Breast epithelium (tissue), 4 donors: ENCODE measurements around the gene FYB2. TPM values are rescaled to one million over a fixed set of nuclear protein-coding genes. Genes with fewer than 3 reads are reported as not detected.

Experiments used
- DNase-seq, 2 donors: peaks; one replicate each; pipeline ENCODE4 v3.0.0-alpha.2; 2019; ENCODE audit warnings: low spot score in 2 of 2
- H3K27ac ChIP-seq, 2 donors: fragments of 200-600 bp; sonication (generic) in 1 of 2; one replicate each; pipeline ENCODE4 v1.5.1; 2016 to 2019; ENCODE audit warnings: mild to moderate bottlenecking in 1 of 2
- H3K27me3 ChIP-seq, 2 donors: fragments of 200-600 bp; sonication (generic) in 1 of 2; one replicate each; pipeline versions ENCODE4 v1.5.1 to v1.6.0; 2017 to 2019; ENCODE audit warnings: control low read depth in 1 of 2, mild to moderate bottlenecking in 1 of 2
- H3K36me3 ChIP-seq: fragments of 200-600 bp; one replicate; pipeline ENCODE4 v1.5.1; 2019
- H3K4me1 ChIP-seq, 2 donors: fragments of 200-600 bp; sonication (generic); one replicate each; pipeline ENCODE4 v1.5.1; 2016 to 2019; ENCODE audit warnings: control low read depth in 1 of 2
- H3K4me3 ChIP-seq, 3 donors: fragments of 200-600 bp; sonication (generic); 1 replicate in 2 of 3; 2 replicates in 1 of 3; pipeline ENCODE4 v1.5.1; 2016 to 2019; ENCODE audit warnings: mild to moderate bottlenecking in 3 of 3, moderate library complexity in 2 of 3
- H3K9me3 ChIP-seq, 2 donors: fragments of 200-600 bp; sonication (generic) in 1 of 2; one replicate each; pipeline ENCODE4 v1.5.1; 2016 to 2019; ENCODE audit warnings: control low read depth in 1 of 2
- POLR2A ChIP-seq: fragments of 450-650 bp; IDR thresholded peaks from one replicate; pipeline ENCODE4 v1.6.1; 2016; ENCODE audit warnings: antibody characterized with exemption, mild to moderate bottlenecking, moderate library complexity
- POLR2AphosphoS5 ChIP-seq, 3 donors: sonication (generic); formaldehyde crosslinking; IDR thresholded peaks; one replicate each; pipeline ENCODE4 v1.6.1; 2017; ENCODE audit warnings: antibody characterized with exemption in 3 of 3
- intact Hi-C: fragments of 100-400 bp; cut with DNase I; formaldehyde crosslinking; loops from one replicate; pipeline ENCODE4 v1.15.1; 2023; ENCODE audit warnings: low total_unique reads
- total RNA-seq, 3 donors: library from RNA; depleted of rRNA; stranded (reverse); fragments of >200 nt; gene quantifications; one replicate each; pipeline ENCODE4 v1.1.0, GENCODE V29; 2016
- TF ChIP-seq, protein P1 (sequence below), 3 donors: fragments of 450-650 bp; IDR thresholded peaks; one replicate each; pipeline ENCODE4 v1.5.1; 2016 to 2017; ENCODE audit warnings: antibody characterized with exemption in 3 of 3, mild to moderate bottlenecking in 3 of 3, moderate library complexity in 3 of 3

Gene FYB2
- total RNA-seq, 3 donors from 2014 or later = 11.3 to 22.9 TPM; not detected in 1

DNA sequence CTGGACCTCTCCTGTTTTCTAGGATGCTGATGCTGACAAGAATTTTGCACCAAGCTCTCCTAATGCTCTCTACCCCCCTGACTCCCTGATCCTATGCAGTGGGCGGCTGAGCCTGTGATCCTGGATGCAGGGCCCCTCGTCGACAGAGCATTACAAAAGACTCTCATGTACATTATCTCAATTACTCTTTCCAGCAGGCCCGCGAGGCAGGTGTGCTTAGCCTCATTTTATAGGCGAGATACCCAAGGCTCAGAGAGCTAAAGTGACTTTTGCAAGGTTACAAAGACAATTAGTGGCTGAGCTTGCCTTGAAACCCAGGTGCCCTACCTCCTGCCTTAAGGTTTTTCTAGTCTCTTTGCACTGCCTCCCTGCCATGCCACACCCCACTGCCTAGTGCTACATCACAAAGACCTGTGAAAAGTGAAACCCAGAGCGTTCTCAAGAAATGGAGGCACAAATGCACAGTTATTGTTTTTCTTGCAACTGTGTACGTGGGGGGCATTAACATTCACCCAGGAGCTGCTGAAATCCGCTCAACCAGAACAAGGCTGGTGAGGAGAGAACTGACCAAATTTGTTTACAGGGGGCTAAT is 25.4 kb upstream of the FYB2 start:
- Histone ChIP-seq H3K4me1 (no peaks in the 10 kb centered on the region), H3K27ac (no peak overlapping the region), H3K9me3 (peaks cover 0 to 1% of the 10 kb centered on the region in 2 donors), H3K27me3 (no peaks in the 10 kb centered on the region), H3K36me3 (no peaks in the 10 kb centered on the region), H3K4me3 (no peak overlapping the region)
- no peak for DNase-seq
- TF ChIP-seq POLR2AphosphoS5 (IDR thresholded peaks at IDR 0.05) = no peak
- TF ChIP-seq, protein P1, sequence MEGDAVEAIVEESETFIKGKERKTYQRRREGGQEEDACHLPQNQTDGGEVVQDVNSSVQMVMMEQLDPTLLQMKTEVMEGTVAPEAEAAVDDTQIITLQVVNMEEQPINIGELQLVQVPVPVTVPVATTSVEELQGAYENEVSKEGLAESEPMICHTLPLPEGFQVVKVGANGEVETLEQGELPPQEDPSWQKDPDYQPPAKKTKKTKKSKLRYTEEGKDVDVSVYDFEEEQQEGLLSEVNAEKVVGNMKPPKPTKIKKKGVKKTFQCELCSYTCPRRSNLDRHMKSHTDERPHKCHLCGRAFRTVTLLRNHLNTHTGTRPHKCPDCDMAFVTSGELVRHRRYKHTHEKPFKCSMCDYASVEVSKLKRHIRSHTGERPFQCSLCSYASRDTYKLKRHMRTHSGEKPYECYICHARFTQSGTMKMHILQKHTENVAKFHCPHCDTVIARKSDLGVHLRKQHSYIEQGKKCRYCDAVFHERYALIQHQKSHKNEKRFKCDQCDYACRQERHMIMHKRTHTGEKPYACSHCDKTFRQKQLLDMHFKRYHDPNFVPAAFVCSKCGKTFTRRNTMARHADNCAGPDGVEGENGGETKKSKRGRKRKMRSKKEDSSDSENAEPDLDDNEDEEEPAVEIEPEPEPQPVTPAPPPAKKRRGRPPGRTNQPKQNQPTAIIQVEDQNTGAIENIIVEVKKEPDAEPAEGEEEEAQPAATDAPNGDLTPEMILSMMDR (IDR thresholded peaks at IDR 0.05) = no peak
- no peak for TF ChIP-seq POLR2A
- intact Hi-C loops = no loop called here

DNA sequence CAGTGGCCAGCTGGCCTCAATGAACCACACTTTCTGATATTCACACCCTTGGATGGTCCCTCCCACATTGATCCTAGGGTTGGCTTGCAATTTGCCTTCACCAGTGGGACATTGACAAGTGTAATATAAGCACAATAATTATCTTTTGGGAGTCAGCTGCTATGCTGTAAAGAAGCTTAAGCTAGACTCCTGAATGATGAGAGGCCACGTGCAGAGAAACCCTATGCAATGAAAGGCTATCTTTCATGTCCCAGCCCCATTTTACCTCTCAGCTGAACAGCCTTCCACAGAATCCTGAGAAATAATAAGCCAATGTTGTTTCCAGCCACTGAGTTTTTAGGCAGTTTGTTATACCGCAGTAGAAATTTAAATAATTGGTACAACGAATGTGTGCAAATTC is 24.3 kb upstream of the FYB2 start:
- no peaks in the 10 kb centered on the region for H3K27me3 ChIP-seq
- H3K4me3 ChIP-seq = no peak overlapping the region
- no peak for DNase-seq
- H3K36me3 ChIP-seq = no peaks in the 10 kb centered on the region
- TF ChIP-seq POLR2AphosphoS5 (IDR thresholded peaks at IDR 0.05) (no peak), POLR2A (no peak)
- TF ChIP-seq, protein P1 (IDR thresholded peaks at IDR 0.05) = no peak
- no peaks in the 10 kb centered on the region for H3K4me1 ChIP-seq
- intact Hi-C loops = no loop called here
- peaks cover 0 to 5% of the 10 kb centered on the region in 2 donors for H3K9me3 ChIP-seq
- H3K27ac ChIP-seq = no peak overlapping the region

DNA sequence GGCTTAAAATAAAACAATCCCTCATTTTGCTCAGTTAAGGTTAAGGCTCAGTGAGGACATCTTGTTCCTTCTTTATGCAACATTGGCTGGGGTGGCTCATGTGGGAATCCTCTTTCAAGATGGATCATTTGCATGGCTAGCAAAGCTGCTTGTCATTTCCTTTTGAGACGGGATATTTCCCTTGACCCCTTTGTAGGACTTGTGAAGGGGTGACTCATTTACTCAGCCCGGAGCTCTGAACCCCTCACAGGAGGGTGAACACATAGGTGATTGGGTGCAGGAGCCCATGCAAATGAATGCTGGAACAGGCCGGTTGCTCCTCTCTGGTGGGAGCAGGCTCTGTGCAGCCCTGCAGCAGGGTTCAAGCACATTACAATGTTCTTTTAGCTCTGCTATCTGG is 19.6 kb upstream of the FYB2 start:
- Histone ChIP-seq H3K4me1 (no peaks in the 10 kb centered on the region), H3K4me3 (no peak overlapping the region), H3K27ac (no peak overlapping the region), H3K27me3 (no peaks in the 10 kb centered on the region), H3K36me3 (no peaks in the 10 kb centered on the region), H3K9me3 (peaks cover 0 to 5% of the 10 kb centered on the region in 2 donors)
- DNase-seq = no peak
- TF ChIP-seq POLR2AphosphoS5 (IDR thresholded peaks at IDR 0.05) (no peak), POLR2A (no peak)
- TF ChIP-seq, protein P1 (IDR thresholded peaks at IDR 0.05) = no peak
- intact Hi-C loops = no loop called here

DNA sequence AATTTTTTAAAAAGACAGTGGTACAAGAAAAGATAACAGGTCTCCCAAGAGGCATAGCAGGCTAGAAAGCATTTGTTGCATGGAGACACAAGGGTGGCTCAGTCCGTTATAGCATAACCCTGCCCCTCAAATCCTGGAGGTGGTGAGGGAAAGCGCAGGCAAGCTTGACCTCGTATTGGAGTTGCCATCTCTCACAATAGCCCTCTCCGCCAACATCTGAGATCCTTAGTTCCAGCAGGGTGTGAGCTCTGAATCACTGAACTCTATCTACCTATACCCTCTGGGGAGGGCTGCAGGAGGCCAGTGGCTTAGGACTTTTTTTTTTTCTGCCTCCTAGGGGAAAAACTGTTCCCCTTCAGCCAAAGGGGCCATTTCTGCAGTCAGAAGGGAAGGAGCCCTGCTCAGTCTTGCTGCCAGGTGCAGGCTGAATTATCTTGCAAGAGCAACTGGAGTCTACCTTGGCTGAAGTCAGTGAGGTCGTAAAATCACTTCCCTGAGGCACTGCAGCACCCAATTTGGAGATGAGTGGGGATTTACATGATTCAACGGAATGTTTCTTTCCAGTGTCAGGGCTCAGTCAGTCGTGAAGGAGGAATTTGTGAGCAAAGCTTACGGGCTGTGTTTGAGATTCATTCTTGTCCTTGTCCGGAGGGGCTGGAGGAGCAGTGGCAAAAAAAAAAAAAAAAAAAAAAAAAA is 18.2 kb upstream of the FYB2 start:
- no peak for TF ChIP-seq POLR2A
- TF ChIP-seq, protein P1 (IDR thresholded peaks at IDR 0.05) = no peak
- no peak for TF ChIP-seq POLR2AphosphoS5 (IDR thresholded peaks at IDR 0.05)
- Histone ChIP-seq H3K4me3 (no peak overlapping the region), H3K27ac (no peak overlapping the region), H3K4me1 (no peaks in the 10 kb centered on the region), H3K36me3 (no peaks in the 10 kb centered on the region), H3K27me3 (no peaks in the 10 kb centered on the region), H3K9me3 (peaks cover 0 to 5% of the 10 kb centered on the region in 2 donors)
- DNase-seq = no peak
- intact Hi-C loops = no loop called here

DNA sequence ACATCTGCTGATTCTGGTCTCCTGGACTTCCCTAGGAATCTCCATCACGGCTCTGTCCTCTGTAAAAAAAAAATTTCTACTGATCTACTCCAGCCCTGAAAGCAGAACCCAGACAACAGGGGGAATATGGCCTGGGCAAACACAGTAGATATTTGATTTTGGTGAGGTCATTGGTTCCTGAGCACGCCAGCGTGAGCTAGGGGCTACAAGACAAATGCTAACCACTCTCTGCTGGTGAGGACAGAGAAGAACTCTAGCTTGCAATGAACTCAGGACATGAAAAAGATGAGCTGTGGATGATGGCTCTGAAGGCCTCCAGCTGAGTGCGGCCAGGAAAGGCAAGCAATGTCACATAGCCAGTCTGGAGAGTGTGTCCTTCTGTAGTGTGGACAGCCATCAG is 17.2 kb upstream of the FYB2 start:
- no peaks in the 10 kb centered on the region for H3K4me1 ChIP-seq
- no peak overlapping the region for H3K4me3 ChIP-seq
- no peak overlapping the region for H3K27ac ChIP-seq
- H3K9me3 ChIP-seq = peaks cover 0 to 5% of the 10 kb centered on the region in 2 donors
- no peak for TF ChIP-seq POLR2A
- intact Hi-C loops = no loop called here
- no peaks in the 10 kb centered on the region for H3K36me3 ChIP-seq
- peaks cover 0 to 2% of the 10 kb centered on the region in 2 donors for H3K27me3 ChIP-seq
- DNase-seq = no peak
